ENCODE results near the gene KCNQ5.

The KCNQ5 gene

GRCh38 chr6:72716916-72717315, 95.1 kb downstream of the KCNQ5 start:
- no peak for TF ChIP-seq POLR2A (IDR thresholded peaks at IDR 0.05; ENCODE audit: low read depth, low read length)
- no peak for DNase-seq (ENCODE audit: insufficient read length, low spot score)

GRCh38 chr6:72720464-72720863, 98.6 kb downstream of the KCNQ5 start:
- TF ChIP-seq POLR2A (IDR thresholded peaks at IDR 0.05; ENCODE audit: low read depth, low read length) = no peak
- no peak for FAIRE-seq

More at GRCh38 chr6:72716916-72717315, 95.1 kb downstream of the KCNQ5 start:
- peak; percentile 55 for FAIRE-seq

GRCh38 chr6:72721346-72721745, 99.5 kb downstream of the KCNQ5 start:
- TF ChIP-seq POLR2A (IDR thresholded peaks at IDR 0.05; ENCODE audit: low read depth, low read length) = no peak
- FAIRE-seq = no peak
- no peak for DNase-seq (ENCODE audit: insufficient read length, low spot score)

More at GRCh38 chr6:72720464-72720863, 98.6 kb downstream of the KCNQ5 start:
- no peak for DNase-seq (ENCODE audit: insufficient read length, low spot score)

GRCh38 chr6:72724545-72724944, 102.7 kb downstream of the KCNQ5 start:
- peak; percentile 52 for FAIRE-seq
- TF ChIP-seq POLR2A (IDR thresholded peaks at IDR 0.05; ENCODE audit: low read depth, low read length) = no peak
- DNase-seq (ENCODE audit: insufficient read length, low spot score) = no peak

GRCh38 chr6:72728706-72729343, 107.0 kb downstream of the KCNQ5 start:
- no peak for DNase-seq (ENCODE audit: insufficient read length, low spot score)
- no peak for TF ChIP-seq POLR2A (IDR thresholded peaks at IDR 0.05; ENCODE audit: low read depth, low read length)
- FAIRE-seq = no peak

- DNase-seq (ENCODE audit: insufficient read length, low spot score) = no peak
- FAIRE-seq = peak; percentile 67
- no peak for TF ChIP-seq POLR2A (IDR thresholded peaks at IDR 0.05; ENCODE audit: low read depth, low read length)
Measured at GRCh38 chr6:72733045-72733444, 111.2 kb downstream of the KCNQ5 start.

- TF ChIP-seq POLR2A (IDR thresholded peaks at IDR 0.05; ENCODE audit: low read depth, low read length) = no peak
- FAIRE-seq = no peak
- no peak for DNase-seq (ENCODE audit: insufficient read length, low spot score)
Measured at GRCh38 chr6:72738091-72738490, 116.2 kb downstream of the KCNQ5 start.

GRCh38 chr6:72739368-72739779, 117.5 kb downstream of the KCNQ5 start:
- no peak for TF ChIP-seq POLR2A (IDR thresholded peaks at IDR 0.05; ENCODE audit: low read depth, low read length)
- no peak for DNase-seq (ENCODE audit: insufficient read length, low spot score)
- no peak for FAIRE-seq

GRCh38 chr6:72740135-72740534, 118.3 kb downstream of the KCNQ5 start:
- DNase-seq (ENCODE audit: insufficient read length, low spot score) (no peak), FAIRE-seq (no peak)
- no peak for TF ChIP-seq POLR2A (IDR thresholded peaks at IDR 0.05; ENCODE audit: low read depth, low read length)

GRCh38 chr6:72741083-72741482, 119.2 kb downstream of the KCNQ5 start:
- no peak for DNase-seq (ENCODE audit: insufficient read length, low spot score)
- FAIRE-seq = no peak

GRCh38 chr6:72742001-72742673, 120.3 kb downstream of the KCNQ5 start:
- TF ChIP-seq POLR2A (IDR thresholded peaks at IDR 0.05; ENCODE audit: low read depth, low read length) = no peak
- DNase-seq (ENCODE audit: insufficient read length, low spot score) = no peak
- no peak for FAIRE-seq

More at GRCh38 chr6:72741083-72741482, 119.2 kb downstream of the KCNQ5 start:
- TF ChIP-seq POLR2A (IDR thresholded peaks at IDR 0.05; ENCODE audit: low read depth, low read length) = no peak

- DNase-seq (ENCODE audit: insufficient read length, low spot score) (peak; percentile 10), FAIRE-seq (peak; percentile 95)
- TF ChIP-seq POLR2A (IDR thresholded peaks at IDR 0.05; ENCODE audit: low read depth, low read length) = no peak
Measured at GRCh38 chr6:72746276-72746675, 124.4 kb downstream of the KCNQ5 start.

GRCh38 chr6:72748759-72749158, 126.9 kb downstream of the KCNQ5 start:
- no peak for TF ChIP-seq POLR2A (IDR thresholded peaks at IDR 0.05; ENCODE audit: low read depth, low read length)
- FAIRE-seq = peak; percentile 98
- DNase-seq (ENCODE audit: insufficient read length, low spot score) = peak; percentile 12

GRCh38 chr6:72755752-72756151, 133.9 kb downstream of the KCNQ5 start:
- TF ChIP-seq POLR2A (IDR thresholded peaks at IDR 0.05; ENCODE audit: low read depth, low read length) = no peak
- FAIRE-seq = no peak

GRCh38 chr6:72757048-72757447, 135.2 kb downstream of the KCNQ5 start:
- FAIRE-seq (peak; percentile 45), DNase-seq (ENCODE audit: insufficient read length, low spot score) (no peak)
- TF ChIP-seq POLR2A (IDR thresholded peaks at IDR 0.05; ENCODE audit: low read depth, low read length) = no peak

More at GRCh38 chr6:72755752-72756151, 133.9 kb downstream of the KCNQ5 start:
- DNase-seq (ENCODE audit: insufficient read length, low spot score) = no peak

Data from H54 (cell line).